Stimulated activated CD8-positive, alpha-beta memory T cell treated with anti-CD3 and anti-CD28 coated beads, Interleukin-12 subunit alpha, Interleukin-12 subunit beta, amount 100 ng/mL, for 24 hours (primary cell): Measurements from ENCODE around the gene CTDP1.

Source experiments
- DNase-seq: peaks from one replicate; pipeline ENCODE4 v3.0.0-alpha.2; 2020; ENCODE audit errors: extremely low read depth

CTDP1 gene

GRCh38 chr18:79765491-79766245 lies 86.1 kb downstream of the CTDP1 start:
- no peak for DNase-seq

GRCh38 chr18:79766308-79766707 lies 86.7 kb downstream of the CTDP1 start:
- DNase-seq = no peak

GRCh38 chr18:79768745-79769144 lies 89.1 kb downstream of the CTDP1 start:
- no peak for DNase-seq

- no peak for DNase-seq
Observed at GRCh38 chr18:79769698-79770500, 90.3 kb downstream of the CTDP1 start.

GRCh38 chr18:79770501-79770815 lies 90.9 kb downstream of the CTDP1 start:
- DNase-seq = no peak

- DNase-seq = no peak
Observed at GRCh38 chr18:79770826-79771225, 91.2 kb downstream of the CTDP1 start.

- no peak for DNase-seq
Observed at GRCh38 chr18:79771446-79772107, 92.0 kb downstream of the CTDP1 start.

- no peak for DNase-seq
Observed at GRCh38 chr18:79772108-79772864, 92.7 kb downstream of the CTDP1 start.

- no peak for DNase-seq
Observed at GRCh38 chr18:79772865-79773696, 93.5 kb downstream of the CTDP1 start.

GRCh38 chr18:79774111-79774510 lies 94.5 kb downstream of the CTDP1 start:
- no peak for DNase-seq

- no peak for DNase-seq
Observed at GRCh38 chr18:79775441-79776221, 96.0 kb downstream of the CTDP1 start.

GRCh38 chr18:79776674-79777073 lies 97.1 kb downstream of the CTDP1 start:
- DNase-seq = no peak

GRCh38 chr18:79778291-79778791 lies 98.7 kb downstream of the CTDP1 start:
- DNase-seq = no peak

- no peak for DNase-seq
Observed at GRCh38 chr18:79779021-79779699, 99.6 kb downstream of the CTDP1 start.

- DNase-seq = no peak
Observed at GRCh38 chr18:79779700-79780190, 100.1 kb downstream of the CTDP1 start.

- no peak for DNase-seq
Observed at GRCh38 chr18:79780547-79780946, 100.9 kb downstream of the CTDP1 start.

GRCh38 chr18:79781331-79781941 lies 101.8 kb downstream of the CTDP1 start:
- no peak for DNase-seq

- DNase-seq = no peak
Observed at GRCh38 chr18:79782566-79783308, 103.1 kb downstream of the CTDP1 start.
